Measurements from ENCODE around the gene LPP.
"Not testable (repeated sequence)": the region's sequence is repeated elsewhere in the genome, so short reads cannot be mapped to it uniquely, and the experiment has no call there.

Gene LPP

DNA sequence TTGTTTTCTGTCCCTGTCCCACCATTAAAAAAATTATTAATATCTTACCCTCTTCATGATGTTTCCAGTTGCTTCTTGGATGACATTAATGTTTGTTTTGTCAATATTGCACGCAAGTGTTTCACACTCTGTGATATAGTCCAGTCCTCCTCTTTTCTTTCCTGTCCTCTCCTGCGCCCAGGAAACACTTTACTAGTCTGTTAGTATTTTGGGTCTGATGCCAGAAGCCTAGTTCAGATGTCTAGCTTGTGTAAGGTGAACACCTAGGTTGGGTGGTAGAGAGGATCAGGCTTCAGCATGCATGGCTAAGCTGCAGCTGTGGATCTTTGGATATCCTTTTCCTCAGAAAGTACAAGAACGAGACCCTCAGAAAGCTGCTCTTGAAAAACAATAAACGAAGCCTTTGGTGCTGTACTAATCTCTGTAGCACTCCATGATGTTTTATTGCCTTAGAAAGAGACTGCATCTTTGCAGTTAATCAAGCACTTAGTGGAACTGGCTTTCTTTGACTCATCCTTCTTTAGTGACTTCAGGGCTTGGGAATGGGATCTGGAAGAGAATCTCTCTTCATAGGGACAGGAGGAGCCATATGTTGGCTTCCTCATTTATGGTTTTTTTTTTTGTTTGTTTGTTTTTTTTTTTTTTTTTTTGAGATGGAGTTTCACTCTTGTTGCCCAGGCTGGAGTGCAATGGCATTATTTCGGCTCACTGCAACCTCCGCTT, 253.4 kb downstream of the LPP start:
- Mint-ChIP-seq H3K27me3 (no peaks in the 10 kb centered on the region), H3K36me3 (ENCODE audit: low read depth) (peaks cover 66% of the 10 kb centered on the region)

DNA sequence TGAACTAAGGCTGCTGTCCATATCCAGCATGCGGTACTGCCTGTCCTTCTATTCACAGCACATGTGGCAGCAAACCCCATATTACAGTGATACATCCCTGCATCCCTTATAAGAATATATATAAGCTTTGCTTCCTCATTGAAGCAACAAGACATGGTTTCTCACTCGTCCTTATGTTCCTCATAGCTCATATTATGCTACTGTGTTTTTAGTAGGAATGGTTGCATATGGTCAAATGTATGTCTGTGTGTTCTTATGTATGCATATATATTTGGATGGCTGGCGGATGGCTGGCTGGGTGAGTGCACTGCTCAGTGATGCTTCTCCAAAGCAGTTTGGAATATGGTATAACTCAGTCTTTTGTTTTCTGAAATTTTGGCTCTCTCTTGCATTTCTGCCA, 254.9 kb downstream of the LPP start:
- intact Hi-C loops (cut with micrococcal nuclease): no loop called here
- H3K4me3 Mint-ChIP-seq: no peak overlapping the region
- H3K27me3 Mint-ChIP-seq: no peaks in the 10 kb centered on the region
- no peak overlapping the region for H3K27ac Mint-ChIP-seq
- no peaks in the 10 kb centered on the region for H3K9me3 Mint-ChIP-seq
- H3K4me1 Mint-ChIP-seq (ENCODE audit: low read depth): no peaks in the 10 kb centered on the region
- H3K36me3 Mint-ChIP-seq (ENCODE audit: low read depth): peaks cover 59% of the 10 kb centered on the region

More for the DNA sequence above, 253.4 kb downstream of the LPP start:
- Mint-ChIP-seq H3K4me1 (ENCODE audit: low read depth) (peaks cover 8% of the 10 kb centered on the region), H3K9me3 (no peaks in the 10 kb centered on the region), H3K27ac (no peak overlapping the region), H3K4me3 (no peak overlapping the region)
- intact Hi-C loops (cut with micrococcal nuclease): no loop called here

DNA sequence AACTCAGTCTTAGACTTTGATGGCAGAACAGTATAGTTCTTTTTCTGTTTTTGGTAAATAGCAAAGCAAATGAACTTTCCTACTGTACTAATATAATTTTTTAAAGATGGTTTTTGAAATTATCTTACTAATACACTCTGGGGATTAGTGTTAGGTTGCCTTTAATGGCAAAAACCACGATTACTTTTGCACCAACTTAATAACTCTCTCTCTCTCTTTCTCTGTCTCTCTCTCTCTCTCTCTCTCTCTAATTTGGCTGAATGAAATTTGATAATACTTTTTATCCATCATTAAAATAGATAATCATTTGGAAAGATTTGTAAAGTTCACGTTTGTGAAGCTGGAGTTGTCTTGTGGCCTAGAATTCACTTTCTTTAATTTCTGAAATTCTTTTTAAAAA, 257.8 kb downstream of the LPP start:
- intact Hi-C loops (cut with micrococcal nuclease): no loop called here
- H3K27me3 Mint-ChIP-seq: no peaks in the 10 kb centered on the region
- peaks cover 38% of the 10 kb centered on the region for H3K36me3 Mint-ChIP-seq (ENCODE audit: low read depth)
- H3K4me1 Mint-ChIP-seq (ENCODE audit: low read depth): no peaks in the 10 kb centered on the region
- no peak overlapping the region for H3K27ac Mint-ChIP-seq
- H3K4me3 Mint-ChIP-seq: no peak overlapping the region
- no peaks in the 10 kb centered on the region for H3K9me3 Mint-ChIP-seq

DNA sequence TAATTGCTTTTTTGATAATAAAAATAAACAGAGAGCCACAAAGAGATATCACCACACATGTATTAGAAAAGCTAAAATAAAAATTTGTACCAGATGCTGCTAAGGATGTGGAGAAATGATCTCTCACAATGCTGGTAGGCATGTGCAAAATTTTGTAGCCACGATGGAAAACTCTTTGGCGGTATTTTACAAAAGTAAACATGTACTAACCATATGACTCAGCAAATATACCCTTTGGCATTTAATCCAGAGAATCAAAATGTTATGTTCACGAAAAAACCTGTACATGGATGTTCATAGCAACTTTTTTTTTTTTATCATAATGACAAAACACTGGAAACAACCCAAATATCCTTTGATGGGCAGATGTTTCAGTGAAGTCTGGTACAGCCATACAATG, 261.2 kb downstream of the LPP start:
- Mint-ChIP-seq H3K36me3 (ENCODE audit: low read depth) (peaks cover 7% of the 10 kb centered on the region), H3K4me1 (ENCODE audit: low read depth) (peaks cover 10% of the 10 kb centered on the region)
- intact Hi-C loops (cut with micrococcal nuclease): no loop called here

DNA sequence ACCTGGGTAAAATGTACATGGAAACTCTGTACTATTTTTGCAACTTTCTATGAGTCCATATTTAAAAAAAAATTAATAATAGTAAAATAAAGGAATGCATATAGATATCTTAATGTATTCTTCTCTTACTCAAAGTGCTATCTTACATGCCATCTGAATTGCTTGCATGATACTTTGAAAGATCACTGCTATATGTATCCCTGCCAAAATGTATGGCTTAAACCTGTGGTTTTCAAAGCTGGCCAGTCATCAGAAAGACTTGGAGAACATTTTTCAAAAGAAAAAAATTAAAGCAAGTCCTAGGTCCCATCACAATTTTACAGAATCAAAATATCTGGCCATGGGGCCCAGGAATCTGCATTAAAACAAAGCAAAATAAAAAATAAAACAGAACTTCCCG, 262.1 kb downstream of the LPP start:
- H3K27me3 Mint-ChIP-seq: no peaks in the 10 kb centered on the region
- peaks cover 7% of the 10 kb centered on the region for H3K36me3 Mint-ChIP-seq (ENCODE audit: low read depth)
- no peaks in the 10 kb centered on the region for H3K9me3 Mint-ChIP-seq
- peaks cover 10% of the 10 kb centered on the region for H3K4me1 Mint-ChIP-seq (ENCODE audit: low read depth)
- H3K27ac Mint-ChIP-seq: no peak overlapping the region
- H3K4me3 Mint-ChIP-seq: no peak overlapping the region
- intact Hi-C loops (cut with micrococcal nuclease): no loop called here

More for the DNA sequence above, 261.2 kb downstream of the LPP start:
- no peak overlapping the region for H3K4me3 Mint-ChIP-seq
- H3K27me3 Mint-ChIP-seq: no peaks in the 10 kb centered on the region
- H3K9me3 Mint-ChIP-seq: no peaks in the 10 kb centered on the region
- H3K27ac Mint-ChIP-seq: no peak overlapping the region

DNA sequence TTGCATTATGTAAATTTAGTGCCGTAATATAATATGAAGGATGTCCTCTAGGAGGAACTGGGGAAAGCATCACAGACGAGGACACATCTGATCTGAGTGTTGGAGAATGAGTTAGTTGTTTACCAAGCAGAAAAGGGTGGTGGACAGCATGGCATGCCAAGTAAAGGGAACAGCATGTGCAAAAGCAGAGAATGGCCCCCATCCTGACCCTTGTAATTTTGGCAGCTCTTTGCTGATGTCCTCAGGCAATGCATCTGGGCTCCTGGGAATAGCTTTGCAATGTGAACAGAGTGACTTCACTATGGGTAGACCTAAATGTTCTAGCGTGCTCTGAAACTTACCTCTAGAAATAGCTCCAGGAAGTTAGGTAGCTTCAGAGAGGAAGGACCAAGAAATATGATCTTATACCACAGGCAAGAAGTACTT, 263.3 kb downstream of the LPP start:
- Mint-ChIP-seq H3K4me3 (no peak overlapping the region), H3K27me3 (no peaks in the 10 kb centered on the region), H3K4me1 (ENCODE audit: low read depth) (peaks cover 20% of the 10 kb centered on the region), H3K36me3 (ENCODE audit: low read depth) (no peaks in the 10 kb centered on the region), H3K27ac (peak overlapping the region; percentile 17), H3K9me3 (no peaks in the 10 kb centered on the region)
- intact Hi-C loops (cut with micrococcal nuclease): no loop called here

DNA sequence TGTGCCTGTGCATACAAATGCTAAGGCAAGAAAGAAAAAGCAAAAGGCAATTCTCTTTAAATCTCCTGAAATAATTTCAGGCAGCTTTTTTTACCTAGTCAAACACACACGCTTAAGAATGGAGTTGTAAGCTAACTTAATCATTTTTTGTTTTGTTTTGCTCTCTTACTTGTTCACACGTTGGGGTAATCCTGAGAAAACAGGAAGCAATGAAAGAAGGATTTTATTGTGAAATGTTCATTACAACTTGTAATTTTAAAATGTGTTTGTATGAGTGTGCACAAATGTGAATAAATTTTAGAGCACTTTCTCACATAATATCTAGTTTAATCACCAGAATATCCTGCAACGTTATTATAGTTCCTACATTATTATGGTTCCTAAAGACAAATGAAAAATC, 263.8 kb downstream of the LPP start:
- no peak overlapping the region for H3K4me3 Mint-ChIP-seq
- H3K9me3 Mint-ChIP-seq: no peaks in the 10 kb centered on the region
- peaks cover 24% of the 10 kb centered on the region for H3K4me1 Mint-ChIP-seq (ENCODE audit: low read depth)
- H3K36me3 Mint-ChIP-seq (ENCODE audit: low read depth): no peaks in the 10 kb centered on the region
- intact Hi-C loops (cut with micrococcal nuclease): no loop called here
- H3K27ac Mint-ChIP-seq: peak overlapping the region; percentile 17
- no peaks in the 10 kb centered on the region for H3K27me3 Mint-ChIP-seq

DNA sequence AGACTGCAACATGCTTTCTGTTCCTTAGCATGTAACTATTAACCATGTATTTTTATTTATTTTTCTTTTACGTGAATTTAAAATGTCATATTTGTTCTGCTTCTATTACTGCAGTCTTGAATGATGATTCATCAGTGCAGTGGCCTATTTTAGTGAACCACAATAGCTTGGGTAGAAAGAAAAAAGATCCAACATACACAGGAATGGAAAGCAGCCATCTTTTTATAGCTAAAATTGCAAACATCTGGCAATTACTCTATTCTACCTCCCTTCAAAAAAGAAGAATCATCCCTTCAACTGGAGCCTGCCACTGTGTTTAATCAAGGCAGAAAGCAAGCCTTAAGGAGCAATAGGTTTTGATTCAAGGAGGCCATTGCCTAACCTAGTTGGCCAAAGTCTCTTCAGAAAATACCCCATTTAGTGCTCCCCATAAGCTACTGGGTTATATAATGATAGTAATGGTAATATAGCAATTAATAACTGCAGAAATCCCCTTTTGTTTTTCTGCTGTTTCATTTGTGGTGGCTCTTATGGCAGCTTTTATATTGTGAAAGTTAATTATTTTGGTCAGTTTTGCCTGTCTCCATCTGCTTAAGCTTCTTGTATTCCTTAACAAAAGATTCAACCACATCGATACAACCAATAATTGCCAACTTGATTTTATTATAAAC, 267.3 kb downstream of the LPP start:
- Mint-ChIP-seq H3K27ac (peak overlapping the region; percentile 85), H3K9me3 (peaks cover 8% of the 10 kb centered on the region), H3K4me3 (no peak overlapping the region), H3K4me1 (ENCODE audit: low read depth) (peaks cover 56% of the 10 kb centered on the region), H3K36me3 (ENCODE audit: low read depth) (peaks cover 17% of the 10 kb centered on the region), H3K27me3 (no peaks in the 10 kb centered on the region)
- intact Hi-C loops (cut with micrococcal nuclease): no loop called here

DNA sequence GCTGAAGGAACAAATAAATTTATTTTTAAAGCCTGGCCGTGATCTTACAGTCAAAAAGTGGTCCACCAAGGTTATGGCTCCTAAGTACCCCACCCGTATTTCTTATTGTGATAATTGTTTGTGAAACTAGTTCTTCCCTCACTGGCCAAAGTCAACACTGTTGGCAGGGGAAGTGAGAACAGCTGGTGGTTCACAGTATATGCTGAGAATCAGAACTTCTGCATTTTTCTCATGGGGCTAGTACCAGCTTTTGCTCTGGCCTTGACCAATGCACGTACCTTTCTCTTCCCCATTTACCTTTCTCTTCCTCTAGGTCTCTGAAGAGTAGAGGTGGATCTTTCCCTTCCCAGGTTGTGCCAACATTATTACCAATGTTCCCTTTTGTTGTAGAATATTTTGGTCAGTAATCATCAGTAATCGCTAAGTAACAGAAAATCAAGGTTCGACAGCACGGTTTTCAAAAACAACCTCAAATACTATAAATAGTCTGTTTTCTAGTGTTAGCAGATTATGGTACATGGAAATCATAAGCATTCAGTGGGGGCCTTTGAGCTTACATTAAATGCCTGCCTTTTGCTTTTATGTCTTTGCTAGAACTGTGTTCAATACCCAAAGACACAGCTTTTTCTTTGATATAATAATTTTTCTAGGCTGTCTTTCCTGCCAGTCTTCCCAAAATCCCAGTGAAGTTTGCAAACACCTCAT, 268.0 kb downstream of the LPP start:
- Mint-ChIP-seq H3K4me3 (peak overlapping the region; percentile 26), H3K27me3 (no peaks in the 10 kb centered on the region), H3K36me3 (ENCODE audit: low read depth) (peaks cover 23% of the 10 kb centered on the region), H3K4me1 (ENCODE audit: low read depth) (peaks cover 61% of the 10 kb centered on the region), H3K9me3 (peaks cover 15% of the 10 kb centered on the region), H3K27ac (peak overlapping the region; percentile 85)
- intact Hi-C loops (cut with micrococcal nuclease): no loop called here

DNA sequence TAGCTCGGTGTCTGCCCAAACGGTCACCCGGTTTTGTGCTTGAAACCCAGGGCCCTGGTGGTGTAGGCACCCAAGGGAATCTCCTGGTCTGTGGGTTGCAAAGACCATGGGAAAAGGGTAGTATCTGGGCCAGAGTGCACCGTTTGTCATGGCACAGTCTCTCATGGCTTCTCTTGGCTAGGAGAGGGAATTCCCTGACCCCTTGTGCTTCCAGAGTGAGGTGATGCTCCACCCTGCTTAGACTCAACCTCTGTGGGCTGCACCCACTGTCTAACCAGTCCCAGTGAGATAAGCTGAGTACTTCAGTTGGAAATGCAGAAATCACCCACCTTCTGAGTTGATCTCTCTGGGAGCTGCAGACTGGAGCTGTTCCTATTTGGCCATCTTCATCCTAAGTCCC, 274.0 kb downstream of the LPP start:
- Mint-ChIP-seq H3K9me3 (peaks cover 19% of the 10 kb centered on the region), H3K27ac (peak overlapping the region; percentile 47), H3K36me3 (ENCODE audit: low read depth) (peaks cover 29% of the 10 kb centered on the region), H3K4me1 (ENCODE audit: low read depth) (peaks cover 70% of the 10 kb centered on the region)
- H3K27me3 Mint-ChIP-seq; H3K4me3 Mint-ChIP-seq; intact Hi-C loops (cut with micrococcal nuclease): not testable (repeated sequence)

DNA sequence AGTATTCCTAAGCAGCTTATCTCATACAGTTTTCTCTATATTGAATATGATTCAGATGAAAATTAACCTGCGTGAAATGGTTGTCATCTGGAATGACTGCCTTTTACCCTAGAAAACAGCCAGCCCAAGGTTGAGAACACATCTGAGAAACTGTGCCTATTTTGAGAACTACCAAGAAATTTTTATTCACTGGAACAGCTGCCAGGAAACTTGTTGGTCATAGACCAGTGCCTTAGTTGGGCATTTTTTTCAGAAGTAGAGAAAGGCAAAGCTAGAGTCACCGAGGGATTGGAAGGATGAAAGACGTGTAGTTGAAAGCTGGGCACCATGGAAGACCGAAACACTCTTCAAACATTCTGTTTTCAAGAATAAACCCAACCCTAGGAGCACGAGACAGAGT, 277.1 kb downstream of the LPP start:
- H3K27ac Mint-ChIP-seq: peak overlapping the region; percentile 35
- intact Hi-C loops (cut with micrococcal nuclease): loop anchor here (5.0 kb wide), 1 partner anchor 689 kb away; no protein-coding TSS in a partner anchor

DNA sequence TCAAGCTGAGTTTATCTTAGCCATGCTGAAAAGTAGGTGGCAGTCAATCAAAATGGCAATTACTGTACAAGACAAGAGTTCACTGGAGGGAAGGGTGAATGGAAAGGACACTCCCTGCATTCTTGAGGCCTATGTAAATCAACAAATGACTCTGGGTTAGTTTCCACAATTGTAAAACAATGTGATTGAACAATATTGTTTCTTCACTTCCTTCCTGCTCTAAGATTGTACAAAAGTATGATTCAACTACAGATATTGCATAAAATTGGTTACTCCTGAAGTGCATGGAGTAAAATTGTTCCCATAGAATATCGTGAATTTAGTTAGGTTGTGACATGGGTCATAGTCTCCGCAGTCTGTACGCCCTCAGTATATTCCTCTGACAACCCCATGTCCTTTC, 277.6 kb downstream of the LPP start:
- peaks cover 8% of the 10 kb centered on the region for H3K9me3 Mint-ChIP-seq
- peak overlapping the region; percentile 35 for H3K27ac Mint-ChIP-seq
- peaks cover 55% of the 10 kb centered on the region for H3K4me1 Mint-ChIP-seq (ENCODE audit: low read depth)
- intact Hi-C loops (cut with micrococcal nuclease): loop anchor here (5.0 kb wide), 1 partner anchor 689 kb away; no protein-coding TSS in a partner anchor
- H3K36me3 Mint-ChIP-seq (ENCODE audit: low read depth): peaks cover 23% of the 10 kb centered on the region
- H3K4me3 Mint-ChIP-seq: no peak overlapping the region
- H3K27me3 Mint-ChIP-seq: no peaks in the 10 kb centered on the region

More for the DNA sequence above, 277.1 kb downstream of the LPP start:
- H3K9me3 Mint-ChIP-seq: peaks cover 13% of the 10 kb centered on the region
- H3K4me1 Mint-ChIP-seq (ENCODE audit: low read depth): peaks cover 60% of the 10 kb centered on the region
- H3K4me3 Mint-ChIP-seq: no peak overlapping the region
- peaks cover 26% of the 10 kb centered on the region for H3K36me3 Mint-ChIP-seq (ENCODE audit: low read depth)
- no peaks in the 10 kb centered on the region for H3K27me3 Mint-ChIP-seq

DNA sequence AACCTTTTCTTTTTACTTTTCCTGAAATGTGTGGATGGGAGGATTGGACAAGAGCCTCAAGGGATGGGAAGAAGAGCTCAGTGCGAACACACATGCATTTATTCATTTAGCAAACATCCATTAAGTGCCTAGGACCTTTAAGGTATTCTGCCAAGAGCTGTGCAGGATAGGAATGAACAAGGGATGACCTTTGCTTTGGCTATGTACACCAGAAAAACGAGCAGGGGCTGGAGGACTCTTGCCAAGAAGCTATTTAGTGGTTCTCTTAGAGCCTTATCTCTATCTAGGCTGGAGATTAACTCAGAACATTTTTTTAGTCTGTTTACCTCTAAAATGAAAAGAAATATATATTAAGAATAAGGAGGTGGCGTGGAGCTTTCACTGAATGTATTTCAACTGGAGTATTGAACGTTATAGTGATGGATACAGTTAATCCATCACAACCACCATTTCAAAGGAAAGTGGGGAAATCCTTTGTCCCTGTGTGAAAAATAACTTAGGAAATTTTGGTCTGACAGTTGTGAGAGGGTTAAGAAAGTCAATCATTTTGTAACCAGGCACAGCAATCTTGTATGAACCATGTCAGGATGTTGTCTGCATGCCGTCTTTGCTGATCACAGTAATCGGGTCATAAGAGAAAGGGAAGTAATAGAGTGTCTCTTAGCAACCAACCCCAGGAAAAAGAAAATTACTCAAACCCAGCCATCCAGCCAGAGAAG, 279.0 kb downstream of the LPP start:
- peaks cover 28% of the 10 kb centered on the region for H3K36me3 Mint-ChIP-seq (ENCODE audit: low read depth)
- H3K9me3 Mint-ChIP-seq: no peaks in the 10 kb centered on the region
- H3K27me3 Mint-ChIP-seq: no peaks in the 10 kb centered on the region
- H3K4me3 Mint-ChIP-seq: peak overlapping the region; percentile 65
- H3K4me1 Mint-ChIP-seq (ENCODE audit: low read depth): peaks cover 45% of the 10 kb centered on the region
- H3K27ac Mint-ChIP-seq: peak overlapping the region; percentile 93
- intact Hi-C loops (cut with micrococcal nuclease): loop anchor here (5.0 kb wide), 1 partner anchor 691 kb away; no protein-coding TSS in a partner anchor

Data from dendritic cell treated with granulocyte-macrophage colony-stimulating factor and Interleukin-4, amounts not matched to agents 40 ng/mL and 50 ng/mL, for 4 days (primary cell).